BJ (cell line): ENCODE measurements around the gene TAS2R60. TPM values are rescaled to one million over a fixed set of nuclear protein-coding genes. Genes with fewer than 3 reads are reported as not detected.

Source experiments
- CTCF ChIA-PET: fragments of 350-600 bp; formaldehyde crosslinking; extraction: SDS; loops from one replicate; lab custom pipeline; 2021; ENCODE audit warnings: antibody characterized with exemption, inconsistent platforms; lab: Yijun Ruan, JAX
- POLR2A ChIA-PET: fragments of 300-600 bp; sonication (Branson Sonifier 250); formaldehyde crosslinking; extraction: SDS; loops from one replicate; lab custom pipeline; 2021; ENCODE audit warnings: antibody characterized with exemption; lab: Charles Lee
- DNase-seq: peaks from one replicate; pipeline ENCODE4 v3.0.0-alpha.2; 2011; ENCODE audit warnings: low read depth
- H3K27me3 ChIP-seq: 2 replicates; pipeline ENCODE4 v1.6.0; 2011; ENCODE audit warnings: low read length; ENCODE audit not compliant: control insufficient read depth, insufficient read depth
- H3K36me3 ChIP-seq: 2 replicates; pipeline ENCODE4 v1.5.1; 2011; ENCODE audit warnings: low read length; ENCODE audit not compliant: control insufficient read depth, insufficient read depth
- H3K4me3 ChIP-seq: 2 replicates; pipeline ENCODE4 v1.5.1; 2011; ENCODE audit warnings: low read depth, mild to moderate bottlenecking, control low read depth, low read length
- polyA plus RNA-seq: library from polyadenylated mRNA; depleted of rRNA; stranded (reverse); fragments of >200 nt; gene quantifications from 2 replicates; pipeline ENCODE4 v1.2.3, GENCODE V29; 2011
- TF ChIP-seq, protein P1 (sequence below): IDR thresholded peaks from 2 replicates; pipeline ENCODE4 v1.5.1; 2011; ENCODE audit warnings: low read depth, mild to moderate bottlenecking, control low read depth, inconsistent platforms, low read length, moderate library complexity; ENCODE audit not compliant: insufficient read depth

Gene TAS2R60
- polyA plus RNA-seq, 1 experiment, result not detected

DNA sequence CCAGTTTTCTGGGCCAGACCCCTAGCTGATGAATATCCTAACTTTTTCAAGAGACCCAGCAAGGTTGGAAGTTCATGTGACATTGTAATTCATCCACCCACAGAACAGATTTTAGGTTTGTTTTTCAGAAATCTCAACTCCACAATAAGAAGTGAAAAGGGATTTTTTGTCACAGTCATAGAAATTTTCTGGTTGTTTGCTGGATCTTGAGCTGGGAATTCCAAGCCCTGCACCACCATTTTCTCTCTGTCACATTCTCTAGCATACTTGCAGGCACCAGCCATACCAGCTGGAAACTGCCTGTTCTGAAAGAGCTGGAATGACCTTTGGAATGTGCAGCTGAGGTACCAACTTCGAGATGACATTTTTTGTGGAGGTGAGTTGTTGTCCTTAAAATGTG is 8.5 kb downstream of the TAS2R60 start:
- DNase-seq, result no peak
- TF ChIP-seq, protein P1, sequence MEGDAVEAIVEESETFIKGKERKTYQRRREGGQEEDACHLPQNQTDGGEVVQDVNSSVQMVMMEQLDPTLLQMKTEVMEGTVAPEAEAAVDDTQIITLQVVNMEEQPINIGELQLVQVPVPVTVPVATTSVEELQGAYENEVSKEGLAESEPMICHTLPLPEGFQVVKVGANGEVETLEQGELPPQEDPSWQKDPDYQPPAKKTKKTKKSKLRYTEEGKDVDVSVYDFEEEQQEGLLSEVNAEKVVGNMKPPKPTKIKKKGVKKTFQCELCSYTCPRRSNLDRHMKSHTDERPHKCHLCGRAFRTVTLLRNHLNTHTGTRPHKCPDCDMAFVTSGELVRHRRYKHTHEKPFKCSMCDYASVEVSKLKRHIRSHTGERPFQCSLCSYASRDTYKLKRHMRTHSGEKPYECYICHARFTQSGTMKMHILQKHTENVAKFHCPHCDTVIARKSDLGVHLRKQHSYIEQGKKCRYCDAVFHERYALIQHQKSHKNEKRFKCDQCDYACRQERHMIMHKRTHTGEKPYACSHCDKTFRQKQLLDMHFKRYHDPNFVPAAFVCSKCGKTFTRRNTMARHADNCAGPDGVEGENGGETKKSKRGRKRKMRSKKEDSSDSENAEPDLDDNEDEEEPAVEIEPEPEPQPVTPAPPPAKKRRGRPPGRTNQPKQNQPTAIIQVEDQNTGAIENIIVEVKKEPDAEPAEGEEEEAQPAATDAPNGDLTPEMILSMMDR, result no peak
- CTCF ChIA-PET, result interaction anchor here (1.6 kb wide), 2 partner anchors 8 to 14 kb away, joined by 3 read pairs; partner anchors contain the start of gene TAS2R60
- no peaks in the 10 kb centered on the region for H3K27me3 ChIP-seq
- H3K4me3 ChIP-seq, result no peak overlapping the region
- POLR2A ChIA-PET, result no interaction called here
- no peaks in the 10 kb centered on the region for H3K36me3 ChIP-seq

DNA sequence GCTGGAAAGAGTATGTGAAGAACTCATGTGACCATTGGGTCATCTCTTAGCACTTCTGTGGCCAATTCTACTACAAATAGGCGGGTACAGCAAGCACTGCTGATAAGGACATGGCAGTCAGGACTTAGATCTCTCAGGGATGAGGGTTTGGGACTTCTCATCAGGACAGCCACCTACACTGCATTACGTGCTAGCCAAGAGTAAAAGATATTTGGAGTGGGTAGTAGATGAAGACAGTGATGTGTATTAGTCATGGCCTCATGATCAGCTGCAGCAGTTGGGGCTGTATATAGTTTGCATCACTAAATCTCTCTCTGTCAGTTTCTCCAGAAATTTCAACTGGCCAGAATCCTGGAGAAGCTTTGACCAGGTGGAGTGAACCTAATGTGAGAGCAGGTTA is 9.2 kb downstream of the TAS2R60 start:
- no peaks in the 10 kb centered on the region for H3K36me3 ChIP-seq
- ChIA-PET CTCF (interaction anchor here (1.6 kb wide), 1 partner anchor 9 kb away, joined by 3 read pairs; the partner anchor contains the start of gene TAS2R60), POLR2A (no interaction called here)
- DNase-seq, result no peak
- no peaks in the 10 kb centered on the region for H3K27me3 ChIP-seq
- H3K4me3 ChIP-seq, result no peak overlapping the region
- TF ChIP-seq, protein P1, result no peak

DNA sequence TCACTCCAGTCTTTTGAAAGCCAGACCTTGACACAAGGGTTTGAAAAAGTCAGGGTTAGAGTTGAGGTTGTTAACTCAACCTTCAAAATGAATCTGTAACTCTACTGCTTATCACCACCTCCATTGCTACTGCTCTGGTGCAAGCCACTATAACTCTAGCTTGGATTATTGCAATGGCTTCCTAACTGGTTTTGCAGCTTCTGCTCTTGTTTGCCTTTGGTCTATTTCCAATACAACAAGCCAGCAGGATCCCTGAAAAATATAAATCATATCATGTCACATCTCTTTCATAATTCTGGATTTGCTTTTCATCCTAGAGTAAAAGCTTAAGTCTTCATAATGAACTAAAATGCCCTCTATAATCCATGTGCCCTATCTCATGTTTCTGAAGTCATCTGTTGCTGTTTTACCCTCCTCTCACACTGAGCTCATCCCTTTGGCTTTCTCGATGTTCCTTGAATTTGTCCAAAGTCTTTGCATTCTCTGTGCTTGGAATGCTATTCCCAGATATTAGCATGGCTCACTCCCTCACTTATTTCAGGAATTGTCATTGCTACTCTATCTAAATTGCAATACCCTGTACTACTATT is 10.9 kb downstream of the TAS2R60 start:
- H3K27me3 ChIP-seq, result no peaks in the 10 kb centered on the region
- ChIA-PET CTCF (interaction anchor here (0.8 to 2.0 kb wide), 4 partner anchors 14 to 214 kb away, joined by 3 to 9 read pairs (median 4); no protein-coding TSS in a partner anchor), POLR2A (no interaction called here)
- DNase-seq, result no peak
- H3K4me3 ChIP-seq, result no peak overlapping the region
- TF ChIP-seq, protein P1, result no peak
- H3K36me3 ChIP-seq, result no peaks in the 10 kb centered on the region

DNA sequence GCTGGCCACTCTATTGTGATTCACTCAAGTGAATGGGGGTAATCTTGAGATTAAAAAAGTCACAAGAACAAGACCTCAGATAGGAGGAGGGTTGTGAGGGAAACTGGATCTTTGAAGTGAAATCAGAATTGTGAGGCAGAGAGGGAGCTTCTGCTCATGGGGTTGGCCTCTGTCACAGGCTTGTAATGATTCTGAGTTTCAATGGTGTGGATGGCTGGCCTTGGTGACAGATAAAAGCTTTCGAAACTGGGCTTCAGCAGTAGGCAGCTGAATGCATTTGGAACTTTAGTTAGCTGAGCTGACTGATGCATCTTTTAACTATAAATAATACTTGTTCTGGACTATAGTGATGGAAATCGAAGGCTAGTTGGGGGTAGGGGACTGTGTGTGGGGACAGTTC is 12.2 kb downstream of the TAS2R60 start:
- TF ChIP-seq, protein P1, result no peak
- ChIA-PET POLR2A (no interaction called here), CTCF (interaction anchor here (1.0 to 2.0 kb wide), 3 partner anchors 16 to 240 kb away, joined by 3 to 9 read pairs (median 3); no protein-coding TSS in a partner anchor)
- Histone ChIP-seq H3K4me3 (no peak overlapping the region), H3K27me3 (no peaks in the 10 kb centered on the region), H3K36me3 (no peaks in the 10 kb centered on the region)
- DNase-seq, result no peak

DNA sequence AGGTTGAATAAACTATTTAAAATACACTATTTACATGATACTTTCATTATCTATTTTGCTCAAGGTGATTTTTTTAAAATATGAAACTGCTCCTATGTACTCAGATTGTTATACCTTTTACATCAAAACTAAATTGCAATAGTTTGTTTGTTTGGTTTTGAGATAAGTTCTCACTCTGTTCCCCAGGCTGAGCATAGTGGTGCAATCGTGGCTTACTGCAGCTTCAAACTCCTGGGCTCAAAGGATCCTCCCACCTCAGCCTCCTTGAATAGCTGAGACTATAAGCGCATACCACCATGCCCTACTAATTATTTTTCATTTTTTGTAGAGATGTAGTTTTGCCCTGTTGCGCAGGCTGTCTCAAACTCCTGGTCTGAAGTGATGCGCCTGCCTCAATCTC is 12.7 kb downstream of the TAS2R60 start:
- no peak for DNase-seq
- Histone ChIP-seq H3K36me3 (no peaks in the 10 kb centered on the region), H3K4me3 (no peak overlapping the region), H3K27me3 (no peaks in the 10 kb centered on the region)
- TF ChIP-seq, protein P1, result no peak
- POLR2A ChIA-PET, result no interaction called here
- CTCF ChIA-PET, result interaction anchor here (1.0 to 2.0 kb wide), 3 partner anchors 16 to 241 kb away, joined by 3 to 9 read pairs (median 3); no protein-coding TSS in a partner anchor
